HG03342 (cell line): Measurements from ENCODE around the gene PLCL2.

Experiments
- ATAC-seq: cut with Tn5 transposase; IDR thresholded peaks from one replicate; pipeline ENCODE4 v1.9.1; 2021; ENCODE audit warnings: mild to moderate bottlenecking, moderate library complexity; ENCODE audit not compliant: unreplicated experiment

PLCL2 gene

DNA sequence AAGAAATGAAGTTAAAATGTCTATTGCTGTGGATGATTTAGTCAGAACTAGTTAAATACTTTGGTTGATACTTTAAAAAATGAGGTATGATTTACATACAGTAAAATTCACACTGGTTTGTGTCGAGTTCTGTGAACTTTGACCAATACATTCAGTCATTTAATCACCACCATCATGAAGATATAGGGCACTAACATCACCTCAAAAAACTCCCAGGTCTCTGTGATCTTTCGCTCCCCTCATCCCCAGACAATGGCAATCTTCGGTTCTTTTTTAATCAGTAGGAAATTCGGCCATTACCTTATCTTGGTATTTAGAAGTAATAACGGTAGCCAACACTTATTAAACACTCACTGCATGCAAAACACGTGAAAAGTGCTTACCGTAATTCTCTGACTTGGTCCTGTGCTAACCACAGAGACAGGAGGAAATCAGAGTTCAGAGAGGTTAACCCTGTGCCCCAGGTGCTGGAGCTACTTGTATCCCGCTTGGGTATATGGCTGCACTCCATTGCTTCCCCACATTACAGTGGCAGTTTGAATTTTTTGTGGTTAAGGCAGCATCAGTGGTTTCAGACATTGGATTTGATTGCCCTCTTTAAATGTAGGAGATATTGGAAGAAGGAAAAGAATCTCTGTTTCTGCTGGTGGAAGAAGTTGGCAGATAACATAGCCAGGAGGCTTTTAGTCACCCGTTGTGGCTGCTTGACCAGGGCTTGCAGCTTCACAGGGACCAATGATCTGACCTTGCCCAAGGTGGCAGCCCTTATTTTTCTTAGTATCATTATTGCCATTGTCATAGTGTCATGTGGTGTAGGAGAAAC lies 4.2 kb downstream of the PLCL2 start:
- peak; percentile 43 for ATAC-seq

DNA sequence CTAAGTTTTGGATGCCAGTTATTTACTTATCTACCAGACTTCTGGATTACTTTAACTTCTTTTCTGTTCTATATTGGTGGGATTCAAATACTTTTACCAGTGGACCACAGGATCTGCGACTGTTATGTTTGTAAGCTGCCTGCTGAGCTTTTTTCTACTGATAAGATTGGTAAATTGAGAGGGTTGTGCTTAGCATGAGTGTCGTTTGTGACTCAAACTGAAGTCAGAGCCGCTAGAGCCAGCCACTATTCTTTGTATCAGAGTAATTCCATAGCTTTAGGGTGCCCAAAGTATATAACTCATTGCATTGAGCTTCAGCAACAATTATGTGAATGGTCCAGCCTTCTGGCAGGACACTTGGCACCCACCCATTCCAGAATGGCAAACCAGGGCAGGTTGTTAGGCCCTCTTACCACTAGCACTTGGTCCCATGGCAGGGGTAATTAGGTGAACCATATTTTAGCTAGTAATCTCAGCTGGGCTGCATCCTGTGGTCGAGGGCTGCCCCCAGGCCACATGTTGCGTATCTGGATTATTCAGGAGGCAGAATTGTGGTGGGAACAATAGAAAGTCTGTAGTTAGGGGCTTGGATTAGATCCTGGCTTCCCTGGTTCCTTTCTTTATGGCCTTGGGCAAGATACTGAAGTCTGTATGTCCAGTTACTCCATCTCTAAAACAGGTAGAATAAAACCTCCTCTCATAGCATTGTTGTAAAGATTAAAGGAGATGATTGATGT lies 6.0 kb downstream of the PLCL2 start:
- no peak for ATAC-seq

DNA sequence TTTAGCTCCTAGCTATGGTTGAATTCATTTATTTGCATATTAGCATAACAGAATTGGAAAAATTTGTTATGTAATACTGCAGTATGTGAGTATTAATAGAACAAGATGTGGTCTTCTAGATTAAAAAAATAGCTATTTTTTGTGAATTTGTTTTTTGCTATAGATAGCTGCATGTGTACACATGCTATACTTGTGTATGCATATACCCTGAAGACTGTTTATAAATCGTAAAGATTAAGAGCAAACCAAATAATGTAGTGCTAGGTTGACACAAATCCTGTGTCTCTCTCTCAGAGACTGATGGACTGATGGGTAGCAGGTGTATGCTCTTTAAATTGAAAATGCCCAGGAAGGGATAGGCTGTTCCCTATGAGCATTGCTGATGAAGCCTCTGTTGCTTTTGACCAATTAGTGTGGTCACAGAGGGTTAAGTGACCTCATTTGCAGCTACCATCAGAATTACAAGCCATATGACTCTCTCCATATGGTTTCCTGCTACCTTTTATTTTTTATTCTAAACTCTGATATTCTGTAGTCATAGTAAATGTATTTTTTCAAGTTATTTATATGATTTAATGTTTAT lies 9.0 kb downstream of the PLCL2 start:
- ATAC-seq = no peak

DNA sequence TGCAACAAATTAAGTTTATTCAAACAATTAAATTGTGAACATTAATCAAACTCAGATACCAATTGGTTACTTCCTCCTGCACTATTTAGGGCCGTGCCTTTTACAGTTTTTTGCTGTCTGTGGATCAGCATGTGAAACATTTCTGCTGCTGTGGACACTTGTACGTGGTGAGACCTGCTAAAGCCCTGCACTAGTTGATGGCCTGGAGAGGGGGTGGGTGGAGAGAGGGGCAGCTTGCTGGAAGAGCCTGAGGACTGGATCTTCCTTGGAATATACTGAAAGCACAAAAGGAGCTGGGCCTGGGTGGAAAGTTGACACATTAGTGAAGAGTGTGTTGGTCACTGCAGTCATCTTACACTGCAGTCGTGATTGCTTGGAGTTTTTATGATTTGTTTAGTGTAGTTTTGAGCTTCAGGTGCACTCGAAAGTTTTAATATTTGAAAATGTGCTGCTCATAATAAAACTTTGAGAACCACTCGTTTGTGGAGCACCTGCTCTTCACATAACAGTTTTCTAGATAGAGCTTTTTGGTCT lies 11.4 kb downstream of the PLCL2 start:
- no peak for ATAC-seq

DNA sequence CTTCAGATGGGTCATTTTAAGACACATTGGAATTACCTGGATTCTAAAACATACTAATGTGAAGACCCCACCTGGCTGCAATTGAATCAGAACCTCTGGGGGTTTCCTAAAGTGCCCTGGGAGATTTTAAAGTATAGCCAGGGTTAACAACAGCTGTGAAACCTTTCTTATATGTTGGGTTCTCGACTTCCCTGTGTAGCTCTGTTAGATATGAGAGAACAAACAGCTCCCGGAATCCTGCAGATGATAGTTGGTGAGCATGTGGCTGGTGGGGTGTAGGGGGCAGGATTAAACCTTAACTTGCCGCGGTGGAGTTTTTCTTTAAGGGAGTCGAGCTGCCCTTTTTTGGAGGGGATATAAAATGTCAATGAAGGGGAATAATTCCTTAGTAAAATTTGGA lies 12.1 kb downstream of the PLCL2 start:
- no peak for ATAC-seq

DNA sequence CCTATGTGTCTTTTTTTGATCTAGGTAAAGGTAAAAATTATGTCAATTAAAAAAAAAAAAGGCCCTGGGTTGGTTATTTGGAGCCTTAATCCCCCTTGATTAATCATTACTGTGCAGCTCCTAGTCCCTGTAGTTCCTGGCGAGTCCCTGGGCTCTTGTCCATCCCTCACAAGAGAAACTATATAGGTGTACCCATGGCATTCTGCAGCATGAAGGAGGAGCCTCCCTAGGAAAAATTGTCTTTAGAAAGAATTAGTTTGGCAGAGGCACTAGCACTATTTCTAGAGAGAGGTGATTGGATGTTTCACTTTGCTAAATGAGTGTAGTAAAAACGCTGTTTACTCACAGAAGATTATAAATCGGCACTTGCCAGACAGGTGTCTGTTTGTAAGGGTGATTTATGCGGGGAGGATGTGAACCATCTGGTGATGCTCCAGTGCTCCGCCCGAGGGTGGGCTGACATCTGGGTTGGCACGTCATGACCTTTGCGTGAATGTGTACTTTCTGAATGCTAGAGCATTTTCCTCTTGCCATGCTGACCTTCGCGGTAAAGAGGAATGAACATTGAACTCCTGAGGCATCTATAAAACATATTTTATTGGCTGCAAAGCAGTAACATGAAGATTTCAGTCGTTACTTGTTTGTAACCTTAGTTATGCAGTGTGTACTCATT lies 12.6 kb downstream of the PLCL2 start:
- peak; percentile 78 for ATAC-seq

DNA sequence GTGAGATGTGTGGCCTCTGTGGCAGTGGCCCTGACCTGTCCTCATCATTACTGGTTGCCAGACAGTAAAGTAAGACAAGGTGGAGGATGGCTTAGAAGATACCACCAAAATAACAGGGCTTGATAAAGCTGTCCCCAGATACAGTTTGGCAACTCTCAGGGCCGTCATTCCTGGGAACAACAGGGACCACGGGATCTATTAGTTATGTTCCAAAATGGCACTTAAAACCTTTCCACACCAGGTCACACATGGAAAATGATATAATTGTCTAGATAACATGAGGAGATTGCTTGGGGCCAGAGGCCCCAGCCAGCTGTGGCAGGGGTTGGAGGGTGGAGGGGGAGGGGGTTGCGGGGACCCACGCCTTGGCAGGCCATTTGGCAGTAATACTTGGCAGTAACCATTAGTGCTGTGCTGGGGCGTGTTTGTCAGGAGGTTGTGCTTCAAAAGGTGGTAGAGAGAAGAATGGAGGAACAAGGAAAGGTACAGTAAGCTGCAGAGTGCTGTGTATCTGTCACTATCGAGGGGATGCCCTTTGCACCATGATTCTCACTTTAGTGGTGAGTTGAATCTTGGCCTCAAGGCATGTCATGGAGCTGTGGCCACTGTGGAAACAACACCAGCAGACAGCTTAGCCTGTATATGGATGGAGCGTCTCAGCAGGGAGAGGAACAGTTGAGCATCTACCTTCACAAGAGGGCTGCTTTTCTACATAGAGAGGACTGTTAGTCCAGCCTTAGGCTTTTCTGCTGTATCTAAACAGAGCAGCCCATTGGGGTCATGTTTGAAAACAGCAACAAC lies 14.0 kb downstream of the PLCL2 start:
- ATAC-seq = no peak

DNA sequence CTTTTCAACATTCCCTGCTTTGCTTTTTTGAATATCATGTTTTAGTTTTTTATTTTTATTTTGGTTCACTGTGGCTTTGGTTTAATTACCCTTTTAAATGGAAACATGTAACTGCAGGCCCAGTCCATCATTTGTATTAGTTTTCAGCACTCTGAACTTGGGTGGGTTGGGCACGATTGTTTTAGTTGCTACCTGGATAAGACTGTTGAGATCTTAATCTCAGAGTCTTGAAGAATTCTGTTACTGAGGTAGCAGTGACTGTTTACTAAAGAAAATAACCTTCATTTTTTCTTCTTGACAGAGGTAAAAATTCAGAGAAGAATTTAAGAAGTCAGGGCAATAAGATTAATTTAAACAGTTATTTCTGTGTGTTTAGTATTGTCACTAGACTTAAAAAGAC lies 15.2 kb downstream of the PLCL2 start:
- ATAC-seq = no peak

DNA sequence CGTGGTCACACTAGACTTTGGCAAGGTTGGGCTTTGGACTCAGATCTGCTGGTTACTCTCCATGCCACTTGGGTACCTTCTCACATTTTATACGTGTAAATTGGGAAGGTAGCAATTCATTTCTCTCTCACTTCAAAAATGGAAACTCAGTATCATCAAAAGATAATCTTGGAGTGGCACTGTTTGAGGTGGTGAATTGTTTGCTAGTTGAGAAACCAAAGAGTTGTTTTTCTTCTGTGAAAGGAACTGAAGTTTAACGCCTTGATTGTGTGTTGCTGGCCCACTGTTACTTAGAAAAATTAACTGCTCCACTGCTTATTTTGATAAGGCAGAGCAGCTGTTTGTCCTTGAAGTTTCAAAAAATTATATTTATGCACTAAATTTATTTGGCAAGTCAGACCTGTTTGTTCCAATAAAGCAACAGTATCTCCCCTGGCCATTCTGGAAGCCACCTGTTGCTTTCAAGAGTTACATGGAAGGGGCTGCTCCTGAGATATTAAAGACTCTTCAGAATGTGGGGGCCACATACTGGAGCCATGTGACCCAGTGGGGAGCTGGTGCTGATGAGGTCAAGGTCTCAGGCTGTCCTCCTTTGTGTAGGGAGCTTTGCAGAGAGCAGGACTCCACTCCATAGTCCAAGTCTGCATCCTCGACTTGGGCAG lies 16.2 kb downstream of the PLCL2 start:
- no peak for ATAC-seq

DNA sequence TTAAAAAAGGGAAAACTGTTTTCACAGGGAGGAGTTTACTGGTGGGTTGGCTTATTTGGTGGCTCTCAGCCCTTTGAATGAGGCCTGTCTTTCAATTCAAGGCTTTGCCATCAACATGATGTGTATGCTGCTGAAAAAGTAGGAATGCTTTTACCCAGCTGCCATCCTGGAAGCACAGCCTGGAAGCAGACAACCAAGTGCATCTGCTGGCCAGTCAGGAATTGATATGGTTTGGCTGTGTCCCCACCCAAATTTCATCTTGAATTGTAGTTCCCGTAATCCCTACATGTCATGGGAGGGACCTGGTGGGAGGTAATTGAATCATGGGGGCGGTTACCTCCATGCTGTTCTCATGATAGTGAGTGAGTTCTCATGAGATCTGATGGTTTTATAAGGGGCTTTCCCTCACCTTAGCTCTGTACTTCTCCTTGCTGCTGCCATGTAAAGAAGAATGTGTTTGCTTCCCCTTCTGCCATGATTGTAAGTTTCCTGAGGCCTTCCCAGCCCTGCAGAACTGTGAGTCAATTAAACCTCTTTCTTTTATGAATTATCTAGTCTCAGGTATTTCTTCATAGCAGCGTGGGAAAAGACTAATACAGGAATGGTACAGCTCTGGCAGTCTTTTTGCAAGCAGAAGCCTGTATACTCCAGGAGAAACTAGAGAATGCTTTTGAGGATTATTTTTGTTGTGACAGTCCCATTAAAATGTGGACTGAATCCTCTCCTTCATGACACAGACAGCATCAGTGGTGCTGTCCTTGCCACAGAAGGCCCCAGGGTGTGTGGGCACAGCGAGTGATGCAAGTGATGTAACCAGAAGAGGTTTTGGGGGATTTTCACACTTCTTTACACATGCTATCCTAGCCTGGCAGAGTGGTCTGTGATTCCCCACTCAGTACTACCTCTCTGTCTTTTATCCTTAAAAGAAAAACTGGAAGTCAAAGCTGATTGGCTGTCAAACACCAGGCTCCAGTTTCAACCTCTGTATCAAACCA lies 20.0 kb downstream of the PLCL2 start:
- ATAC-seq = no peak

DNA sequence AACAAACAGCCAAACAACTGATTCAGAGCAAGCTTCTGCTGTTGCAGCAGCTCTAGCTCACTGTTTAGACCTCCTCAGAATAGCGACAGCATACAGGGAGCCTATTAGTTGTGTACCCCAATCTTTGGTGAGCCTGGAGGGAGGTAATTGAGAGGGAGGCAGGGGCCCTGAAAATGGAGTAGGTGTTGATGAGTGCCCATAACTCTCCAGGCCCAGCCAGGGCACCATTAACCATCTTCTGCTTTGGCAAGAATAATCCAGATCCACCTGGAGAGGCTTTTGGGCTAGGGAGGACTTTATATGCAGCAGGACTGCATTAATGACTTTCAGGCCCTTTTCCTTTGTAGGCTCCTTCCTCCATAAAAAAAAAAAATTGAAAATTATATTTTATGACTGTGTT lies 20.9 kb downstream of the PLCL2 start:
- ATAC-seq = no peak

DNA sequence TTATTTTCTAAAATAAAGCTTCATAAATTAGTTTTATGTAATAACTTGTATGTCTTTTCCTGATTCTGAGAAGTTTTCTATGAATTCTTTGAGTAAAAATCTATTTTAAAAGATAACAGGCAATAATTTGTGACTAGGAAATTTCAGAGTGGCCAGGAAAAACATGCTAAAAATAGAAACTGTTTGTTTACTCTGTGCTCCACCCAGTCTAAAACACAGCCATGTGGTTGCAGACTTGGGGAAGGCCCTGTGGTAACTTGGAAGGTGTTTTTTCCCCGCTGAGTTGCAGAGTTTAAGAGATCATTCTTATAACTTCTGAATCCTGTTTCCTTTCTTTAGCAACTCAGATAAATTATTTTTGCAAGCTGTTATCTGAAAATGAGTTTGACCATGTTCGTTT lies 21.9 kb downstream of the PLCL2 start:
- ATAC-seq = peak; percentile 45

DNA sequence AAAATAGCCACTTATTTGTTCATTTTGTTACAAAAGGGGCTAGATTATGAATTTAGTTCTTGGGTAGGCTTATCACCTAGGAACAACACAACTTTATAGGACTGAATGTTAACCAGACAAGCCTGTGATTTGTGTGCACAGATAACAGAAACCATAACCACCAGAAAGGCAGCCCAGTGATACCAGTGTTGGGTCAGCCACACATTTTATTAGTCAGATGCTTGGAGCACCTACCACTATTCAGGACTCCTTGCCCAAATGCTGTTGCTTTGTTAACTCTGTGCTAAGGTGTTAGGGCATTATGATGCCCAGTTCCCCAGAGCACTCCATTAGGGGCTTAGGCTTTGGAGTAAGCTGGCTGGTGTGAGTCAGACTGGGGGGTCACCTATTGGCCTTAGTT lies 22.5 kb downstream of the PLCL2 start:
- ATAC-seq = peak; percentile 62

DNA sequence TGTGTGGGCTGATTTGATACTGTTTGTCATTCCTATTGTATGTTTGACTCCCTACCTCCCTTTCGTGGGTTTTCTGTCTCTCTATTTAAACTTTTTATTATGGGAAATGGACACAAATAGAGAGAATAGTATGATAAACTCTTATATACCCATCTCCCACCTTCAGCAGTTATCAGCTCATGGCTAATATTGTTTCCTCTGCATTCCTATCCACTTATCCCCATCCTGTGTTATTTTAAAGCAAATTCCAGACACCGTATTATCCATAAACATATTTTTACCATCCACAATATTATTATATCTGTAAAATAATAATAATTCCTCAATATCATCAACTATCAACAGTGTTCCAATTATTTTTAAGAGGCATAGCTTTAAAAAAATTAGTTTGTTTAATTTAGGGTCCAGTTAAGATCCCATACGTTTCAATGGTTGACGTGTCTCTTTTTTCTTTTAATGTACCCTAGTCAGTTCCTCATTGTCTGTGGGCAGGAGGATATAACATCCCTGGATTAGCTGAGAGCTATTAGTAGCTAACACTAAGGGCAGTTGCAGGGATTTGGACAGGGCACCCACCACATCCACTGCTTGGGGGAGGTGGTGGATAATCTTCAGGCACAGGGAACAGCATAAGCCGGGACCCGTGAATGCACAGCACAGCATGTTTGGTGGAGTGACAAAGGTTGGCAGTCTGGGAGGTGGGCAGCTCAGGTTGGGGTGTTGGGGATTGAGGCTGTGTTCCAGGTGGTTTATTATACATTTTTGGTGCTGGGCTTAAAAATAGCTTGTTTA lies 23.5 kb downstream of the PLCL2 start:
- ATAC-seq = no peak

DNA sequence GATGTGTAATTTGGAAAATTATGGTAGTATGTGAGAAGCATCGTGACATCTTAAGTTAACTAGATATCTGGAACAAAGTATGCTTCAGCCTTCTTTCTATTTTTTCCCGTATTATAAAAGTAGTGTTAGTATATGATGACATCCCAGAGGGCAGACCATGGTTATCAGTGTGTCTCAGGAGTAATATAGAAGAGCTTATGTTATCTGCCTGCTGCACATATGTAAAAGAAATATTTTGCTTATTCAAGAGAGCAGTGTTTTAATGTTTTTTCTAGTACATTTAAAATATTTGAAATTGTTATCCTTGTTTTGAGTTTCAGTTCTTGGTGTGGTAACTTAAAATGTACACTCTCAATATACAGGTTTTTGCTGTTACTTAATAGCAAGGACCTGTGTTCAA lies 24.1 kb downstream of the PLCL2 start:
- no peak for ATAC-seq

DNA sequence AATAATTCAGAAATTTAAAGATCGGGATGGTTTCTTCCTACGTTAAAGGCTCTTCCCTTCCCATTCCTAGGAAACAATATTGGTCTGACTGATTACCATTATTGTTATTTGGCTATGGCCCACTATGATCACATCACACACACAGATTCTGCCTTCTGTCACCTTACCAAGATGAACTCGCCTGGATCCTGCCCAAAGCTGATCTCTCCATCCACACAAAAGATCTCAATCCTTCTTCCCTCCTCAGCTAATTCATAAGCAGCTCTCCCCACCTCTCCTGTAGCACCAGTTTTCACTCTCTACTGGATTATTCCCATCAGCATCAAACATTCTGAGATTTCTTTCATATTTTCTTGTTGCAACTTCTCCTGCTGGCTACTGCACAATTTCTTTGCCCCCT lies 25.0 kb downstream of the PLCL2 start:
- ATAC-seq = no peak

DNA sequence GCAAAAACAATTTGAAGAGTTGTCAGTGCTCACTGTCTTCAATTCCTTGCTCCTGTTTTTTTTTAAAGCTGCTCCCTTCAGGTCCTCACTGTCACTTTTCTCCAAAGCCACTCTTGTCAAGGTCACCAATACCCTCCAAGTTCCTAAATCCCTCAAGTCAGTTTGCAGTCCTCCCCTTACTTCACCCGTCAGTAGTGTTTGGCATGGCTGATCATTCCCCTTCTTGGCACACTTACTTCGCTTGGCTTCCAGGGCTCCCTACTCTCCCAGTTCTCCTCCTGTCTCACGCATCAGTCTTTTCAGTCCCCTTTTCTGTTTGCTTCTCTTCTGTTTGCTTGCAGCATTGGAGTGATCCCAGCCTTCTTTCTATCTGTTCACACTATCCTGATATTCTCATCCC lies 25.5 kb downstream of the PLCL2 start:
- ATAC-seq = no peak

DNA sequence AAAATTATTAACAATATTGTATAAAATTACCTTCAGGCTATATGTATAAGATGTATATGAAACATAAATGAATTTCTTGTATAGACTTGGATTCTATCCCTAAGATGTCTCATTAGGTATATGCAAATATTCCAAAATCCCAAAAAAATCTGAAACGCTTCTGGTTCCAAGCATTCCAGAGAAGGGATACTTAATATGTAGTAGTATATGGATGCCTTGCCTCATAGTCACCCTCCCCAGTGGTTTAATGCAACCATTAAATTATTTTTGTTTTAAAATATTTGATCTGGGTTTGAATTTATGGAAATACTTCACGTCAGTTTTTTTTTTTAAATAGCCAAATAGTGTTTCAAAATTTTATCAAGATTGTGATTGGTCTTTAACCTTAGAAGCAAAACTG lies 27.2 kb downstream of the PLCL2 start:
- no peak for ATAC-seq
